GM21786 (cell line): ENCODE data around the gene BAIAP2.
"Not testable (repeated sequence)": the region's sequence is repeated elsewhere in the genome, so short reads cannot be mapped to it uniquely, and the experiment has no call there.

Source experiments
- ATAC-seq: cut with Tn5 transposase; IDR thresholded peaks from one replicate; pipeline ENCODE4 v1.9.1; 2021; ENCODE audit not compliant: unreplicated experiment

Gene BAIAP2

GRCh38 chr17:81135505-81136278 is 100.7 kb downstream of the BAIAP2 start:
- no peak for ATAC-seq

GRCh38 chr17:81136366-81136765 is 101.4 kb downstream of the BAIAP2 start:
- ATAC-seq, result no peak

- no peak for ATAC-seq
These were observed 102.3 kb downstream of the BAIAP2 start for GRCh38 chr17:81137248-81137647.

- ATAC-seq, result no peak
These were observed 103.1 kb downstream of the BAIAP2 start for GRCh38 chr17:81138083-81138482.

GRCh38 chr17:81138500-81138899 is 103.5 kb downstream of the BAIAP2 start:
- ATAC-seq, result no peak

- ATAC-seq, result no peak
These were observed 104.5 kb downstream of the BAIAP2 start for GRCh38 chr17:81139428-81139827.

- ATAC-seq, result no peak
These were observed 105.1 kb downstream of the BAIAP2 start for GRCh38 chr17:81140018-81140417.

GRCh38 chr17:81140695-81141094 is 105.7 kb downstream of the BAIAP2 start:
- no peak for ATAC-seq

GRCh38 chr17:81142301-81143199 is 107.6 kb downstream of the BAIAP2 start:
- ATAC-seq, result no peak

GRCh38 chr17:81143200-81143527 is 108.2 kb downstream of the BAIAP2 start:
- no peak for ATAC-seq

- ATAC-seq, result no peak
These were observed 108.9 kb downstream of the BAIAP2 start for GRCh38 chr17:81143717-81144422.

GRCh38 chr17:81144423-81144781 is 109.5 kb downstream of the BAIAP2 start:
- ATAC-seq, result no peak

GRCh38 chr17:81146208-81146607 is 111.3 kb downstream of the BAIAP2 start:
- ATAC-seq, result not testable (repeated sequence)

GRCh38 chr17:81147701-81148100 is 112.8 kb downstream of the BAIAP2 start:
- ATAC-seq, result no peak

- no peak for ATAC-seq
These were observed 113.6 kb downstream of the BAIAP2 start for GRCh38 chr17:81148571-81148970.

- ATAC-seq, result no peak
These were observed 114.1 kb downstream of the BAIAP2 start for GRCh38 chr17:81148986-81149533.

- no peak for ATAC-seq
These were observed 115.6 kb downstream of the BAIAP2 start for GRCh38 chr17:81150377-81151077.

- no peak for ATAC-seq
These were observed 116.3 kb downstream of the BAIAP2 start for GRCh38 chr17:81151278-81151677.

- ATAC-seq, result no peak
These were observed 117.4 kb downstream of the BAIAP2 start for GRCh38 chr17:81152288-81152828.

GRCh38 chr17:81153340-81153803 is 118.4 kb downstream of the BAIAP2 start:
- ATAC-seq, result no peak
